LNCaP clone FGC (cell line): ENCODE measurements around the gene RBMXL3.
"Not testable (repeated sequence)": the region's sequence is repeated elsewhere in the genome, so short reads cannot be mapped to it uniquely, and the experiment has no call there.

Experiments
- DNase-seq: peaks from one replicate; pipeline ENCODE4 v3.0.0-alpha.2; 2011; ENCODE audit warnings: low read depth
- H3K4me3 ChIP-seq: 2 replicates; pipeline ENCODE4 v1.5.1; 2011; ENCODE audit warnings: mild to moderate bottlenecking, low read depth, low read length, control low read depth
- CTCF ChIP-seq: IDR thresholded peaks from 2 replicates; pipeline ENCODE4 v1.5.1; 2012; ENCODE audit warnings: mild to moderate bottlenecking; ENCODE audit not compliant: control insufficient read depth, insufficient read depth; ENCODE audit errors: extremely low read depth

Gene RBMXL3

DNA sequence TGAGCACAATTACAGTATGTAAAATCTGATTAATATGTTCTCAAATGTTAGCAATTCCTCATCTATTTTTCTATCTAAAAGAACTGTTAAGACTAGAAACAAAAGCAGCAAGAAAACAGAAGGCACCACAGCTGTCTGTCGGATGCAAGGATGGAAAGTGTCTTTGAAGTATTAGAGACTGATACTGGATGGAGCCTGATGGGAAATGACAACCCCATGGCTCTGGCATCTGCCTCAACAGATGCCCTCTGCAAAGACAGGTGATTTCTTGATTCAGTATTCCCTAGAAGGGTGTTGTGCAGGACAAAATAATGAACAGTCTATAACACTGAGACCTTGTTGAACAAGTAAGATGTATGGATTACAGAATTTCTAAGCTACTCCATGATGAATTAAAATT, 24.9 kb downstream of the RBMXL3 start:
- TF ChIP-seq CTCF = no peak
- no peak overlapping the region for H3K4me3 ChIP-seq
- DNase-seq = no peak

DNA sequence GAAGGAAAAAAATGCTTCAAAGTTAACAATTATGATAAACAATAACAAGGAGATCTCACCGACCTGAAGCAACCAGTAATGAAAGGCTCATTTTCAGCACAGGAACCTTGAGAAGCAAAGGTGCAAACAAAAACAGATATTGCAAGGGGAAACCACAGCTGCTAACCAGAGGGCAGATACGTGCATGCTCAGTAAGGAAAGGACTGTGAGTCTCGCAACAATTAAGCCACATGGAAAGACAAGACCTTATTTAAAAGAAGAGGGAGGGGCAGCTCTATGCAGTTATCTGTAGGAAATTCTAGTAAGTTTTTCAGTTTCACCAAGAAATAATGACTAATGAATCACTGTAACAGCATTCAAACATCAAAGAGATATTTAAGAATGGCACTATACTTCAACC, 25.4 kb downstream of the RBMXL3 start:
- no peak for TF ChIP-seq CTCF
- DNase-seq = no peak
- H3K4me3 ChIP-seq = no peak overlapping the region

DNA sequence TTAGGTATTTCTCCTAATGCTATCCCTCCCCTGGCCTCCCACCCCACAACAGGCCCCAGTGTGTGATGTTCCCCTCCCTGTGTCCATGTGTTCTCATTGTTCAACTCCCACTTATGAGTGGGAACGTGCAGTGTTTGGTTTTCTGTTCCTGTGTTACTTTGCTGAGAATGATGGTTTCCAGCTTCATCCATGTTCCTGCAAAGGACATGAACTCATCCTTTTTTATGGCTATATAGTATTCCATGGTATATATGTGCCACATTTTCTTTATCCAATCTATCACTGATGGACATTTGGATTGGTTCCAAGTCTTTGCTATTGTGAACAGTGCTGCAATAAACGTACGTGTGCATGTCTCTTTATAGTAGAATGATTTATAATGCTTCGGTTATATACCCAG, 28.1 kb downstream of the RBMXL3 start:
- DNase-seq, H3K4me3 ChIP-seq: not testable (repeated sequence)

DNA sequence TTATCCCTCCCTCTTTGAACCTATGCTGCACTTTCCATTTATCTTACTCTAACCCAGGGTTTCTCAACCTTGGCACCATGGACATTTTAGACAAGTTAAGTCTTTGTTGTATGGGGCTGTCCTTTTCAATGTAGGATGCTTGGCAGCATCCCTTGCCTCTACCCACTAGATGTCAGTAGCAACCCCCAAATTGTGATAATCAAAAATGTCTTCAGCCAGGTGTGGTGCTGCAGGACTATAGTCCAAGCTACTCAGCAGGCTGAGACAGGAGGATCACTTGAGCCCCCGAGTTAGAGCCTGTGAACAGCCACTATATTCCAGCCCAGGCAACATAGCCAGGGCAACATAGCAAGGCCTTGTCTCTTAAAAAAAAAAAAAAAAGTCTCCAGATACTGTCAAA, 37.7 kb downstream of the RBMXL3 start:
- no peak for DNase-seq
- peak; percentile 59 for TF ChIP-seq CTCF
- H3K4me3 ChIP-seq = no peak overlapping the region

GRCh38 chrX:115229337-115230003, 40.3 kb downstream of the RBMXL3 start:
- H3K4me3 ChIP-seq = no peak overlapping the region
- TF ChIP-seq CTCF = no peak
- no peak for DNase-seq

DNA sequence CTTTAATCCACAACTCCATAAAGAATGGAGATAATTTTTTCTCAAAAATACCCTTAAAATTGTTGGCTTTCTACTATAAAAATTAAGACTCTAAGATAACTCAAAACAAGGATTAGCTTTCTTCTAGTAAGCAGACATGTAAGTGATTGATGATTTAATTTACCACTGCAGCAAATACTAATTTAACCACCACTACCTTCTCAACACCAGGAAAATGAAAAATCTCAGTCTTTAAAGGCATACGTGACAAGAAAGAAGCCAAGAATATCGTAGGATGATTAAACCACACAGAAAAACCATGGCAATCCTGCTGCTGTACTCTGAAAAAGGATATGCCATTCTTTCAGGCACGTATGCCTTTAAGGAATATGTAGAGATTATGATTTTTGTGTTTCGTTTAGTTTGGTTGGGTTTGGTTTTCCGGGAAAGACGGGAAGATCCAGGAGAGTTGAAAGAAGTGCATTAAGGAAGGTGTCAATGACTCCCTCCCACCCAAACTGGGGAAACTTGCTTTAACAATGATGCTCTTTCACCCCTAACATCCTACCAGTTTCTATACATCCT, 43.8 kb downstream of the RBMXL3 start:
- TF ChIP-seq CTCF = no peak
- DNase-seq = no peak
- no peak overlapping the region for H3K4me3 ChIP-seq

GRCh38 chrX:115233497-115234455, 44.6 kb downstream of the RBMXL3 start, which contains the start of gene LRCH2:
Gene LRCH2, minus strand, starts transcription at chrX:115234096. Its CDS starts 55 bp downstream, at chrX:115234041.
- no peak within 1 kb of the TSS for H3K4me3 ChIP-seq
- DNase-seq = no peak
- no peak for TF ChIP-seq CTCF
